ENCODE results near the gene CCNB3. TPM values are rescaled to one million over a fixed set of nuclear protein-coding genes. Genes with fewer than 3 reads are reported as not detected.

CCNB3 gene, protein sequence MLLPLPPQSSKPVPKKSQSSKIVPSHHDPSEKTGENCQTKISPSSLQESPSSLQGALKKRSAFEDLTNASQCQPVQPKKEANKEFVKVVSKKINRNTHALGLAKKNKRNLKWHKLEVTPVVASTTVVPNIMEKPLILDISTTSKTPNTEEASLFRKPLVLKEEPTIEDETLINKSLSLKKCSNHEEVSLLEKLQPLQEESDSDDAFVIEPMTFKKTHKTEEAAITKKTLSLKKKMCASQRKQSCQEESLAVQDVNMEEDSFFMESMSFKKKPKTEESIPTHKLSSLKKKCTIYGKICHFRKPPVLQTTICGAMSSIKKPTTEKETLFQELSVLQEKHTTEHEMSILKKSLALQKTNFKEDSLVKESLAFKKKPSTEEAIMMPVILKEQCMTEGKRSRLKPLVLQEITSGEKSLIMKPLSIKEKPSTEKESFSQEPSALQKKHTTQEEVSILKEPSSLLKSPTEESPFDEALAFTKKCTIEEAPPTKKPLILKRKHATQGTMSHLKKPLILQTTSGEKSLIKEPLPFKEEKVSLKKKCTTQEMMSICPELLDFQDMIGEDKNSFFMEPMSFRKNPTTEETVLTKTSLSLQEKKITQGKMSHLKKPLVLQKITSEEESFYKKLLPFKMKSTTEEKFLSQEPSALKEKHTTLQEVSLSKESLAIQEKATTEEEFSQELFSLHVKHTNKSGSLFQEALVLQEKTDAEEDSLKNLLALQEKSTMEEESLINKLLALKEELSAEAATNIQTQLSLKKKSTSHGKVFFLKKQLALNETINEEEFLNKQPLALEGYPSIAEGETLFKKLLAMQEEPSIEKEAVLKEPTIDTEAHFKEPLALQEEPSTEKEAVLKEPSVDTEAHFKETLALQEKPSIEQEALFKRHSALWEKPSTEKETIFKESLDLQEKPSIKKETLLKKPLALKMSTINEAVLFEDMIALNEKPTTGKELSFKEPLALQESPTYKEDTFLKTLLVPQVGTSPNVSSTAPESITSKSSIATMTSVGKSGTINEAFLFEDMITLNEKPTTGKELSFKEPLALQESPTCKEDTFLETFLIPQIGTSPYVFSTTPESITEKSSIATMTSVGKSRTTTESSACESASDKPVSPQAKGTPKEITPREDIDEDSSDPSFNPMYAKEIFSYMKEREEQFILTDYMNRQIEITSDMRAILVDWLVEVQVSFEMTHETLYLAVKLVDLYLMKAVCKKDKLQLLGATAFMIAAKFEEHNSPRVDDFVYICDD (N-terminal part only)
- total RNA-seq, result 4.5 and 4.7 TPM in 2 replicates

DNA sequence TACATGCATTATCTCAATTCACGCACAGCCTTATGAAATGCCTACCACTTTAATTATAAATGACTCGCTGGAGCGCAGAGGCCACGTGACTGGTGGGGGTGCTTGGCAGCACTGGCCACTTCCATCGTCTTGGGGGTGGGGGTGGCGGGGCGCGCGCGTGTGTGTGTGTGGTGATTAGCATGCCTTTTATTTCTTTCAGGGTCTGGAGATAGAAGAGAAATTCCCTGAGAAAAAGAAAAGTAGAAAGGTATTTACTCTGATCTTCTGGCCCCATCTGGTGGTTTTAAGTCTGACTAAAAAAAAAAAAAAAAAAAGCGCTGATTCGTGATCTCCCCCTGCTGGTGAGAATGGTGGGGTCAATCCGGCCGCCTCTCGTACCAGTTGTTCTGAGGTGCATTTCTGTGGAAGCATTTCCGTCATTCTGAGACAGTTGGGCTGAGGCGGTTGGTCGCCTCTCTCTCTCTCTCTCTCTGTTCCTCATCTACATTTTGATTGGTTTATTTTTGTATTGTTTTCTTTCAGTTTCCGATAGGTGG lies at the start of gene CCNB3:
CCNB3 (plus strand) TSS at position 402 of the 536 bp plus-strand sequence. CDS start 80,399 bp downstream, outside the sequence.

DNA sequence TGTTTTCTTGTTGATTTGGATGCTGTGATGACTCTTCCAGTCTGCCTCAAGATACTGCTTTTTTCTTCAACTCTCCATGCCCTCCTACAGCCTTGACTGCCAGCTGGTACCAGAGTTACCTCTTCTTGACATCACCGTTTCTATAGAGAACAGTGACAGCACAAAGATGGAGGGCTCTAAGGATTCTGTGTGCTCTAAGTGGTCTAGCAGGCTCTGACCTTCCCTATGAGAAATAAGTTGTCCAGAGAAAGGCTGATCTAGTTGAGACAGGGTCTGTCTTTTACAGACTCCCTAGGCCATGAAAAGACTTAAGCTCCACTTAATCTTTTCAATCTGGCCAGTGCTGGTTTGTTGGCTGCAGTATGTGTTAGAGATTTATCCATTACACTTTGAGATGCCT lies 3.7 kb upstream of the CCNB3 start, which contains the start of gene AKAP4:
AKAP4 (minus strand) TSS at position 101 of the 400 bp plus-strand sequence. CDS start 118 bp downstream, outside the sequence.

Small RNA genes within 50 kb of the gene (small RNA-seq; reads per million reads assigned to genes)
- not detected for gene PYY3
- gene RF00019, result not detected

Other genes starting within 250 kb of the CCNB3 start
- gene AKAP4, start 3.8 kb upstream of the CCNB3 start, total RNA-seq, result not detected in 2 replicates